Measurements from ENCODE around the gene MSTN.

Gene MSTN

DNA sequence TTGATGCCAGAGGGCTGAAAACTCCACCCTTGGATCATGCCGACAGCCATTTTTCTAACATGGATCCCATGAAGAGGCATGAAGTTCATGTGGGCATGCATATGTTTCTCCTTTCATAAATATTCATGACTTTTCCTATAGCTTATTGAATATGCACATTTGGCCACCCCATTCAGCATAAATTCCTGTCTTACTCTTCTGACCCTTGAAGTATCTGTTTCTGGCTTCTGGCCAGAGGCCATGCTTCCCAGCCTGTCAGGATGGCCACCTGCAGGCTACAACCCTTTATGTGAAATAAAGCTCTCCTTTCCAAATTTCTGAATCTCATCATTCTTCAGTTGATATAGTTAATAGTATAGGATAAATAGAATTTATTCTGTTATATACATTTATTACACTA is 19.6 kb upstream of the MSTN start:
- H3K79me1 ChIP-seq (ENCODE audit: low read depth, low read length) = no peaks in the 10 kb centered on the region

DNA sequence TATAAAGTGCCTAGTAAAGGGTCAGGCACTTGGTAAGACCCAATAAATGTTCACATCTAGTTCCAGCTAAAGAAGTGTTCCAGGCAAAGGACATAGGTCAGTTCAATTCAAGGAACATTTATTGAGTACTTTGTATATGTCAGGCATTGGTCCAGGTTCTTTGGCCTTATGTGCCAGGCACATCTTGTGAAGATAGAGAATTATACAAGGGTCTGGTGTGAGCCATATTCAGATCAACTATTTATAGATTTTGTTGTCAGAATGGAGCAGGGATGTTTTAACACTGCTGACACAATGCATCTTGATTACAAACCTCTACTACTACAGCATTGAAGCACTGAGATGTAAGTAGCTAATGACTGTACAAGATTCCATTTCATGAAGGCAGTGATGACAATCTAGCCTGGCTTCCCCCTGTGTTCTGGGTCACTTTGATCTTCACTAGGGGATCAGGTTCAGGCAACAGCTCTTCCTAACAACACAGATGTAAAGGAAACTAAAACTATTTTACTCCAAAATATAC is 18.1 kb upstream of the MSTN start:
- H2BK15ac ChIP-seq (ENCODE audit: low read length) = no peak overlapping the region
- DNase-seq (ENCODE audit: low spot score) = no peak
- H3K9ac ChIP-seq (ENCODE audit: low read depth, low read length, poor library complexity) = no peak overlapping the region
- no peak overlapping the region for H4K8ac ChIP-seq (ENCODE audit: low read depth, low read length)
- H2BK5ac ChIP-seq (ENCODE audit: low read length) = no peak overlapping the region
- no peak overlapping the region for H2BK12ac ChIP-seq (ENCODE audit: low read length)
- H3K79me1 ChIP-seq (ENCODE audit: low read depth, low read length) = no peaks in the 10 kb centered on the region
- H2AK5ac ChIP-seq (ENCODE audit: low read depth, low read length) = no peak overlapping the region
- no peak overlapping the region for H3K4ac ChIP-seq (ENCODE audit: low read length)
- H3K18ac ChIP-seq (ENCODE audit: low read length) = no peak overlapping the region
- peaks cover 0 to 2% of the 10 kb centered on the region in 2 donors for H3K4me1 ChIP-seq (ENCODE audit: control insufficient read depth in 2 of 2, insufficient read depth in 1 of 2, low read depth in 1 of 2, low read length in 2 of 2)
- H4K91ac ChIP-seq (ENCODE audit: low read depth, low read length, poor library complexity) = no peak overlapping the region
- H3K4me3 ChIP-seq (ENCODE audit: low read length in 2 of 2) = no peak overlapping the region
- H3K14ac ChIP-seq (ENCODE audit: low read length) = no peak overlapping the region
- no peak overlapping the region for H2BK120ac ChIP-seq (ENCODE audit: low read depth, low read length)
- H3K23ac ChIP-seq (ENCODE audit: low read depth, low read length, poor library complexity) = no peak overlapping the region
- H3K27ac ChIP-seq (replicated peaks; ENCODE audit: low read length) = no peak overlapping the region
- peaks cover 0 to 4% of the 10 kb centered on the region in 2 donors for H3K9me3 ChIP-seq (replicated peaks in 1 of 2; ENCODE audit: control insufficient read depth in 2 of 2, insufficient read depth in 1 of 2, low read depth in 1 of 2, low read length in 2 of 2)
- no peak overlapping the region for H2AFZ ChIP-seq (ENCODE audit: low read length)
- H3K4me2 ChIP-seq (ENCODE audit: insufficient read depth, low read length, poor library complexity, severe bottlenecking) = no peak overlapping the region
- no peaks in the 10 kb centered on the region for H3K36me3 ChIP-seq (replicated peaks in 1 of 2; ENCODE audit: control insufficient read depth in 2 of 2, insufficient read depth in 2 of 2, low read length in 2 of 2)
- H3K27me3 ChIP-seq (ENCODE audit: control insufficient read depth in 3 of 3, insufficient read depth in 3 of 3, low read depth in 1 of 3, low read length in 3 of 3) = no peaks in the 10 kb centered on the region

More for the DNA sequence above, 19.6 kb upstream of the MSTN start:
- no CpG with 5 or more reads among the region's 1 CpG for WGBS, 2 donors (ENCODE audit: extremely low coverage in 2 of 2, insufficient read length in 2 of 2, insufficient replicate concordance in 1 of 2)
- Histone ChIP-seq H2BK5ac (ENCODE audit: low read length) (no peak overlapping the region), H3K4me1 (ENCODE audit: control insufficient read depth in 2 of 2, insufficient read depth in 1 of 2, low read depth in 1 of 2, low read length in 2 of 2) (peaks cover 0 to 2% of the 10 kb centered on the region in 2 donors), H3K23ac (ENCODE audit: low read depth, low read length, poor library complexity) (no peak overlapping the region), H3K9ac (ENCODE audit: low read depth, low read length, poor library complexity) (no peak overlapping the region), H3K27me3 (ENCODE audit: control insufficient read depth in 3 of 3, insufficient read depth in 3 of 3, low read depth in 1 of 3, low read length in 3 of 3) (no peaks in the 10 kb centered on the region), H4K8ac (ENCODE audit: low read depth, low read length) (no peak overlapping the region), H2BK120ac (ENCODE audit: low read depth, low read length) (no peak overlapping the region), H2AK5ac (ENCODE audit: low read depth, low read length) (no peak overlapping the region), H3K4ac (ENCODE audit: low read length) (no peak overlapping the region), H3K36me3 (replicated peaks in 1 of 2; ENCODE audit: control insufficient read depth in 2 of 2, insufficient read depth in 2 of 2, low read length in 2 of 2) (no peaks in the 10 kb centered on the region), H3K27ac (replicated peaks; ENCODE audit: low read length) (no peak overlapping the region), H3K4me3 (ENCODE audit: low read length in 2 of 2) (no peak overlapping the region), H3K18ac (ENCODE audit: low read length) (no peak overlapping the region), H3K4me2 (ENCODE audit: insufficient read depth, low read length, poor library complexity, severe bottlenecking) (no peak overlapping the region), H3K14ac (ENCODE audit: low read length) (no peak overlapping the region), H3K9me3 (replicated peaks in 1 of 2; ENCODE audit: control insufficient read depth in 2 of 2, insufficient read depth in 1 of 2, low read depth in 1 of 2, low read length in 2 of 2) (peaks cover 0 to 4% of the 10 kb centered on the region in 2 donors), H2BK12ac (ENCODE audit: low read length) (no peak overlapping the region), H2AFZ (ENCODE audit: low read length) (no peak overlapping the region), H4K91ac (ENCODE audit: low read depth, low read length, poor library complexity) (no peak overlapping the region), H2BK15ac (ENCODE audit: low read length) (no peak overlapping the region)
- no peak for DNase-seq (ENCODE audit: low spot score)

DNA sequence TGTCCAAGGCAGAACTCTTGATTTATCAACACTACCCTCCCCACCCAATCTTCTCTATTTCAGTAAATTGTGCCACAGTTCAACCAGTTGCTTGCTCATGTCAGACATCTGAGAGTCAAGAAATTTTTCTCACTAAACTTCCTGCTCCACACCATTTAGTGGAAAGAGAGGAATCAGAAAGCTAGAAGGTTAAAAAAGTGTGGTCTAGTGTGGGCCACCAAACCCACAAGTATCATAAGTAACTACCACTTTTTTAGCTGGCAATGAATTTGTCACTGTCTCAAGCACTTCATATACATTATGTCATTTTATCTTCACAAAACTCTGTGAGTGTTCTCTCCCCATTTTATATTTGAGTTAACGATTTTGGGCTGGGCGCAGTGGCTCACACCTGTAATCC is 16.6 kb upstream of the MSTN start:
- Histone ChIP-seq H3K36me3 (replicated peaks in 1 of 2; ENCODE audit: control insufficient read depth in 2 of 2, insufficient read depth in 2 of 2, low read length in 2 of 2) (no peaks in the 10 kb centered on the region), H3K18ac (ENCODE audit: low read length) (no peak overlapping the region), H3K9ac (ENCODE audit: low read depth, low read length, poor library complexity) (no peak overlapping the region), H3K27ac (replicated peaks; ENCODE audit: low read length) (no peak overlapping the region), H2BK12ac (ENCODE audit: low read length) (no peak overlapping the region), H3K9me3 (replicated peaks in 1 of 2; ENCODE audit: control insufficient read depth in 2 of 2, insufficient read depth in 1 of 2, low read depth in 1 of 2, low read length in 2 of 2) (peaks cover 0 to 4% of the 10 kb centered on the region in 2 donors), H2AK5ac (ENCODE audit: low read depth, low read length) (no peak overlapping the region), H3K14ac (ENCODE audit: low read length) (no peak overlapping the region), H2BK120ac (ENCODE audit: low read depth, low read length) (no peak overlapping the region), H2AFZ (ENCODE audit: low read length) (no peak overlapping the region), H3K27me3 (ENCODE audit: control insufficient read depth in 3 of 3, insufficient read depth in 3 of 3, low read depth in 1 of 3, low read length in 3 of 3) (no peaks in the 10 kb centered on the region), H3K23ac (ENCODE audit: low read depth, low read length, poor library complexity) (no peak overlapping the region), H2BK5ac (ENCODE audit: low read length) (no peak overlapping the region), H4K91ac (ENCODE audit: low read depth, low read length, poor library complexity) (no peak overlapping the region), H3K4me3 (ENCODE audit: low read length in 2 of 2) (no peak overlapping the region), H3K4me2 (ENCODE audit: insufficient read depth, low read length, poor library complexity, severe bottlenecking) (no peak overlapping the region), H3K4ac (ENCODE audit: low read length) (no peak overlapping the region), H2BK15ac (ENCODE audit: low read length) (no peak overlapping the region), H4K8ac (ENCODE audit: low read depth, low read length) (no peak overlapping the region), H3K79me1 (ENCODE audit: low read depth, low read length) (no peaks in the 10 kb centered on the region), H3K4me1 (ENCODE audit: control insufficient read depth in 2 of 2, insufficient read depth in 1 of 2, low read depth in 1 of 2, low read length in 2 of 2) (peaks cover 0 to 2% of the 10 kb centered on the region in 2 donors)
- WGBS, 2 donors (ENCODE audit: extremely low coverage in 2 of 2, insufficient read length in 2 of 2, insufficient replicate concordance in 1 of 2) = no CpG with 5 or more reads among the region's 2 CpGs
- DNase-seq (ENCODE audit: low spot score) = no peak

DNA sequence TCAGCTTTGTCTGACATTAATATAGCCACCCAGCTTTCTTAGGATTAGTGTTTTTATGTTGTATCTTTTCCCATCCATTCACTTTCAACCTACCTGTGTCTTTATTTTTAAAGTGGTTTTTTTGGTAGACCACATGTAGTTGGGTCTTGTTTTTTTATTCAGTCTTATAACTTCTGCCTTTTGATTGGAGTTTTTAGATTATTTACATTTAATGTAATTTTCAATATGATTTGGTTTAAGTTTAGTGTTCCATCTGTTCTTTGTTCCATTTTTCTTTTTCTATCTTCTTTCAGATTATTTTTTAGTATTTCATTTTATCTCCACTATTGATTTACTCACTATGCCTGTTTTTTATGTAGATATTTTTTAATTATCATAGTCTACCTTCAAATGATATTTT is 13.1 kb upstream of the MSTN start:
- Histone ChIP-seq H3K4ac (ENCODE audit: low read length) (no peak overlapping the region), H2AK5ac (ENCODE audit: low read depth, low read length) (no peak overlapping the region), H3K27me3 (ENCODE audit: control insufficient read depth in 3 of 3, insufficient read depth in 3 of 3, low read depth in 1 of 3, low read length in 3 of 3) (no peaks in the 10 kb centered on the region), H3K27ac (replicated peaks; ENCODE audit: low read length) (no peak overlapping the region), H3K4me1 (ENCODE audit: control insufficient read depth in 2 of 2, insufficient read depth in 1 of 2, low read depth in 1 of 2, low read length in 2 of 2) (peaks cover 0 to 2% of the 10 kb centered on the region in 2 donors), H3K18ac (ENCODE audit: low read length) (no peak overlapping the region), H3K9me3 (replicated peaks in 1 of 2; ENCODE audit: control insufficient read depth in 2 of 2, insufficient read depth in 1 of 2, low read depth in 1 of 2, low read length in 2 of 2) (peaks cover 0 to 4% of the 10 kb centered on the region in 2 donors), H3K4me2 (ENCODE audit: insufficient read depth, low read length, poor library complexity, severe bottlenecking) (no peak overlapping the region), H4K8ac (ENCODE audit: low read depth, low read length) (no peak overlapping the region), H3K36me3 (replicated peaks in 1 of 2; ENCODE audit: control insufficient read depth in 2 of 2, insufficient read depth in 2 of 2, low read length in 2 of 2) (no peaks in the 10 kb centered on the region), H2BK15ac (ENCODE audit: low read length) (no peak overlapping the region), H3K9ac (ENCODE audit: low read depth, low read length, poor library complexity) (no peak overlapping the region), H4K91ac (ENCODE audit: low read depth, low read length, poor library complexity) (no peak overlapping the region), H2BK120ac (ENCODE audit: low read depth, low read length) (no peak overlapping the region), H2AFZ (ENCODE audit: low read length) (no peak overlapping the region), H3K4me3 (ENCODE audit: low read length in 2 of 2) (no peak overlapping the region), H3K14ac (ENCODE audit: low read length) (no peak overlapping the region), H3K79me1 (ENCODE audit: low read depth, low read length) (no peaks in the 10 kb centered on the region), H2BK12ac (ENCODE audit: low read length) (no peak overlapping the region), H3K23ac (ENCODE audit: low read depth, low read length, poor library complexity) (no peak overlapping the region), H2BK5ac (ENCODE audit: low read length) (no peak overlapping the region)
- no peak for DNase-seq (ENCODE audit: low spot score)

All from neuronal stem cell (in vitro differentiated cells).